ENCODE data around the gene SUCLG2. TPM values are rescaled to one million over a fixed set of nuclear protein-coding genes. Genes with fewer than 3 reads are reported as not detected.

Gene SUCLG2
- total RNA-seq, 2 donors from 2014 or later = 25.5 to 36.6 TPM

- Histone ChIP-seq H3K27ac (no peak overlapping the region), H3K36me3 (no peaks in the 10 kb centered on the region), H3K4me1 (ENCODE audit: control insufficient read depth in 1 of 2, low read depth in 2 of 2) (peaks cover 7 to 19% of the 10 kb centered on the region in 2 donors), H3K4me3 (no peak overlapping the region), H3K9me3 (no peaks in the 10 kb centered on the region), H3K27me3 (replicated peaks; ENCODE audit: insufficient read depth) (no peaks in the 10 kb centered on the region)
- DNase-seq (ENCODE audit: low spot score) (no peak), ATAC-seq (ENCODE audit: insufficient number of reproducible peaks, low FRiP score, low read depth) (no peak)
- no peak for TF ChIP-seq CTCF (IDR thresholded peaks at IDR 0.05)
Observed at GRCh38 chr3:67619991-67620390, 34.4 kb downstream of the SUCLG2 start.

- H3K27ac ChIP-seq = no peak overlapping the region
- no peak for TF ChIP-seq CTCF (IDR thresholded peaks at IDR 0.05)
- no peaks in the 10 kb centered on the region for H3K36me3 ChIP-seq
- no peaks in the 10 kb centered on the region for H3K9me3 ChIP-seq
- H3K4me3 ChIP-seq = no peak overlapping the region
- H3K27me3 ChIP-seq (replicated peaks; ENCODE audit: insufficient read depth) = no peaks in the 10 kb centered on the region
- DNase-seq (ENCODE audit: low spot score) = no peak
- peaks cover 7 to 19% of the 10 kb centered on the region in 2 donors for H3K4me1 ChIP-seq (ENCODE audit: control insufficient read depth in 1 of 2, low read depth in 2 of 2)
- ATAC-seq (ENCODE audit: insufficient number of reproducible peaks, low FRiP score, low read depth) = no peak
Observed at GRCh38 chr3:67617518-67617917, 36.9 kb downstream of the SUCLG2 start.

GRCh38 chr3:67616046-67616445, 38.4 kb downstream of the SUCLG2 start:
- ATAC-seq (ENCODE audit: insufficient number of reproducible peaks, low FRiP score, low read depth) (no peak), DNase-seq (ENCODE audit: low spot score) (no peak)
- Histone ChIP-seq H3K4me3 (no peak overlapping the region), H3K4me1 (ENCODE audit: control insufficient read depth in 1 of 2, low read depth in 2 of 2) (peaks cover 7 to 19% of the 10 kb centered on the region in 2 donors), H3K36me3 (no peaks in the 10 kb centered on the region), H3K27ac (no peak overlapping the region), H3K27me3 (replicated peaks; ENCODE audit: insufficient read depth) (no peaks in the 10 kb centered on the region), H3K9me3 (no peaks in the 10 kb centered on the region)
- no peak for TF ChIP-seq CTCF (IDR thresholded peaks at IDR 0.05)

- Histone ChIP-seq H3K4me1 (ENCODE audit: control insufficient read depth in 1 of 2, low read depth in 2 of 2) (peaks cover 2 to 13% of the 10 kb centered on the region in 2 donors), H3K36me3 (peaks cover 3% of the 10 kb centered on the region), H3K4me3 (no peak overlapping the region), H3K27ac (no peak overlapping the region), H3K9me3 (no peaks in the 10 kb centered on the region), H3K27me3 (replicated peaks; ENCODE audit: insufficient read depth) (no peaks in the 10 kb centered on the region)
- TF ChIP-seq CTCF (IDR thresholded peaks at IDR 0.05) = no peak
- DNase-seq (ENCODE audit: low spot score) (no peak), ATAC-seq (ENCODE audit: insufficient number of reproducible peaks, low FRiP score, low read depth) (no peak)
Observed at GRCh38 chr3:67614195-67614594, 40.2 kb downstream of the SUCLG2 start.

GRCh38 chr3:67610458-67610857, 44.0 kb downstream of the SUCLG2 start:
- H3K27me3 ChIP-seq (replicated peaks; ENCODE audit: insufficient read depth) = no peaks in the 10 kb centered on the region
- ATAC-seq (ENCODE audit: insufficient number of reproducible peaks, low FRiP score, low read depth) = no peak
- H3K9me3 ChIP-seq = no peaks in the 10 kb centered on the region
- TF ChIP-seq CTCF (IDR thresholded peaks at IDR 0.05) = no peak
- no peak overlapping the region for H3K27ac ChIP-seq
- H3K36me3 ChIP-seq = peaks cover 12% of the 10 kb centered on the region
- peaks cover 0 to 4% of the 10 kb centered on the region in 2 donors for H3K4me1 ChIP-seq (ENCODE audit: control insufficient read depth in 1 of 2, low read depth in 2 of 2)
- DNase-seq (ENCODE audit: low spot score) = no peak
- H3K4me3 ChIP-seq = no peak overlapping the region

Measured in thoracic aorta (tissue), 2 donors.